22Rv1 (cell line): Measurements from ENCODE around the gene MATCAP1.

Source experiments
- ZFX ChIP-seq: fragments of 450-650 bp; IDR thresholded peaks from 2 replicates; pipeline ENCODE4 v1.6.1; 2017; ENCODE audit warnings: antibody characterized with exemption, borderline replicate concordance
- TF ChIP-seq, protein P1 (sequence below): fragments of 450-650 bp; IDR thresholded peaks from 2 replicates; pipeline ENCODE4 v1.5.1; 2017; ENCODE audit warnings: mild to moderate bottlenecking

DNA sequence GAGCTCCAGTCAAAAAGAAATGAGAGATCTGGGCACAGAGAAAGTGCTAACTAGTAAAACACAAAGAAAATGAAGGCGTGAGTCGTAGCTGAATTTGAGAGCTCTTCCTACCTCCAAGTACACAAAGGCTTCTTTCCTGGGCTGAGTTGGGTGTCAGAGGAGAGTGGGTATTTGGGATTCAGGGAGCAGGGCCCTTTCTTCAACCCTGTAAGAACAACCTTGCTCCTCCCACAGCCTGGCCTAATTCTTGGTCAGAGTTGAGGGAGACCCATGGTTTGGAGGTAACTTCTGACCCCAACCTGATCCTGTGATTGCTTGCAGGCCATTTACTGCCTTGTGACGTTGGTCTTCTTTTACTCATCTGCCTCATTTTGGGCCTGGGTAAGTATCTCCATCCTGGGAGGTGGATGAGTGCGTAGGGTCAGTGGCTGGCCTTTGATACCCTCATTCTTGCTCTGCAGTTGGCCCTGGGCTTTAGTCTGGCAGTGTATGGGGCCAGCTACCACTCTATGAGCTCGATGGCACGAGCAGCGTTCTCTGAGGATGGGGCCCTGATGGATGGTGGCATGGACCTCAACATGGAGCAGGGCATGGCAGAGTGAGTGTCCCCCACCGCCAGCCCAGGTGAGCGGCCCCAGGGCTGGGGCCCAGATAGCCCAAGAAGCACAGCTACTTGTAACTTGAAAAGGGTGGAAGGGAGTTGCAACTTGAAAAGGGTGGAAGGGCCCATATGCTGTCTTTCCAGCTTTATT is 44.4 kb upstream of the MATCAP1 start:
- TF ChIP-seq, protein P1, sequence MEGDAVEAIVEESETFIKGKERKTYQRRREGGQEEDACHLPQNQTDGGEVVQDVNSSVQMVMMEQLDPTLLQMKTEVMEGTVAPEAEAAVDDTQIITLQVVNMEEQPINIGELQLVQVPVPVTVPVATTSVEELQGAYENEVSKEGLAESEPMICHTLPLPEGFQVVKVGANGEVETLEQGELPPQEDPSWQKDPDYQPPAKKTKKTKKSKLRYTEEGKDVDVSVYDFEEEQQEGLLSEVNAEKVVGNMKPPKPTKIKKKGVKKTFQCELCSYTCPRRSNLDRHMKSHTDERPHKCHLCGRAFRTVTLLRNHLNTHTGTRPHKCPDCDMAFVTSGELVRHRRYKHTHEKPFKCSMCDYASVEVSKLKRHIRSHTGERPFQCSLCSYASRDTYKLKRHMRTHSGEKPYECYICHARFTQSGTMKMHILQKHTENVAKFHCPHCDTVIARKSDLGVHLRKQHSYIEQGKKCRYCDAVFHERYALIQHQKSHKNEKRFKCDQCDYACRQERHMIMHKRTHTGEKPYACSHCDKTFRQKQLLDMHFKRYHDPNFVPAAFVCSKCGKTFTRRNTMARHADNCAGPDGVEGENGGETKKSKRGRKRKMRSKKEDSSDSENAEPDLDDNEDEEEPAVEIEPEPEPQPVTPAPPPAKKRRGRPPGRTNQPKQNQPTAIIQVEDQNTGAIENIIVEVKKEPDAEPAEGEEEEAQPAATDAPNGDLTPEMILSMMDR = no peak
- no peak for TF ChIP-seq ZFX
